ENCODE measurements around the gene UBXN4.
"Not testable (repeated sequence)": the region's sequence is repeated elsewhere in the genome, so short reads cannot be mapped to it uniquely, and the experiment has no call there.

GRCh38 chr2:135795641-135796040, 54.0 kb downstream of the UBXN4 start:
- not testable (repeated sequence) for TF ChIP-seq CTCF (IDR thresholded peaks at IDR 0.05; ENCODE audit: extremely low read depth in 1 of 2, insufficient read depth in 1 of 2, low read depth in 1 of 2, low read length in 2 of 2); POLR2A (IDR thresholded peaks at IDR 0.05; ENCODE audit: low read depth, low read length); EZH2 (IDR thresholded peaks at IDR 0.05; ENCODE audit: borderline replicate concordance, low read depth, low read length, severe bottlenecking); POLR2AphosphoS5 (IDR thresholded peaks at IDR 0.05; ENCODE audit: insufficient read depth, low read depth, low read length)

Data from endothelial cell of umbilical vein (primary cell).